Lower lobe of right lung (tissue), 2 donors: ENCODE measurements around the gene RIPOR3. TPM values are rescaled to one million over a fixed set of nuclear protein-coding genes. Genes with fewer than 3 reads are reported as not detected.
"Not testable (repeated sequence)": the region's sequence is repeated elsewhere in the genome, so short reads cannot be mapped to it uniquely, and the experiment has no call there.

ENCODE experiments used
- ATAC-seq, 2 donors: fragments of 200-7000 bp; cut with Tn5 transposase; one replicate each; pipeline ENCODE4 v1.9.1; 2020 to 2022; ENCODE audit warnings: mild to moderate bottlenecking in 2 of 2, moderate library complexity in 2 of 2
- DNase-seq: peaks from one replicate; pipeline ENCODE4 v3.0.0-alpha.2; 2020
- H3K27ac ChIP-seq: fragments of 200-600 bp; one replicate; pipeline ENCODE4 v1.8.0; 2022
- H3K27me3 ChIP-seq: fragments of 200-600 bp; one replicate; pipeline ENCODE4 v1.8.0; 2022; ENCODE audit warnings: low read depth
- H3K36me3 ChIP-seq: fragments of 200-600 bp; one replicate; pipeline ENCODE4 v1.8.0; 2022; ENCODE audit warnings: mild to moderate bottlenecking
- H3K4me1 ChIP-seq: fragments of 200-600 bp; one replicate; pipeline ENCODE4 v1.8.0; 2022
- H3K4me3 ChIP-seq: fragments of 200-600 bp; one replicate; pipeline ENCODE4 v1.8.0; 2022; ENCODE audit warnings: mild to moderate bottlenecking
- H3K9me3 ChIP-seq: fragments of 200-600 bp; one replicate; pipeline ENCODE4 v1.8.0; 2022
- CTCF ChIP-seq: fragments of 200-600 bp; IDR thresholded peaks from one replicate; pipeline ENCODE4 v1.8.0; 2022; ENCODE audit warnings: antibody characterized with exemption, mild to moderate bottlenecking
- intact Hi-C: fragments of 100-400 bp; cut with DNase I; formaldehyde crosslinking; loops from one replicate; pipeline ENCODE4 v1.11.0; 2022
- total RNA-seq: library from RNA; stranded (reverse); fragmentation: NEBNext Ultra II Directional; extraction: Animal tissue kit (Norgen Biotek cat#: 25700); gene quantifications from one replicate; pipeline ENCODE4 v1.2.1, GENCODE V29; 2021
- donor health status: DM: no; HTN: yes; CAD: no; lungs with severe emphysema.

The RIPOR3 gene
- total RNA-seq, 1 donor from 2014 or later: 11.0 TPM

- intact Hi-C loops: no loop called here
- Histone ChIP-seq H3K27ac (no peak overlapping the region), H3K9me3 (no peaks in the 10 kb centered on the region), H3K4me1 (no peaks in the 10 kb centered on the region), H3K27me3 (no peaks in the 10 kb centered on the region), H3K36me3 (no peaks in the 10 kb centered on the region), H3K4me3 (no peak overlapping the region)
- TF ChIP-seq CTCF: no peak
- no peak for DNase-seq
- ATAC-seq: no peak
Observed at GRCh38 chr20:50704971-50705370, 13.6 kb upstream of the RIPOR3 start.

- no peak for TF ChIP-seq CTCF
- intact Hi-C loops: no loop called here
- no peak for ATAC-seq
Observed at GRCh38 chr20:50704514-50704913, 13.2 kb upstream of the RIPOR3 start.

GRCh38 chr20:50703651-50704438 is 12.5 kb upstream of the RIPOR3 start:
- DNase-seq, H3K4me3 ChIP-seq, H3K36me3 ChIP-seq, H3K9me3 ChIP-seq, H3K4me1 ChIP-seq, H3K27me3 ChIP-seq, intact Hi-C loops, ATAC-seq, H3K27ac ChIP-seq: not testable (repeated sequence)

More at GRCh38 chr20:50704514-50704913, 13.2 kb upstream of the RIPOR3 start:
- Histone ChIP-seq H3K27ac (no peak overlapping the region), H3K36me3 (no peaks in the 10 kb centered on the region), H3K4me3 (no peak overlapping the region), H3K9me3 (no peaks in the 10 kb centered on the region), H3K4me1 (no peaks in the 10 kb centered on the region), H3K27me3 (no peaks in the 10 kb centered on the region)
- no peak for DNase-seq

- Histone ChIP-seq H3K4me1 (no peaks in the 10 kb centered on the region), H3K27ac (no peak overlapping the region), H3K27me3 (no peaks in the 10 kb centered on the region), H3K36me3 (no peaks in the 10 kb centered on the region), H3K9me3 (no peaks in the 10 kb centered on the region), H3K4me3 (no peak overlapping the region)
- intact Hi-C loops: no loop called here
- DNase-seq (no peak), ATAC-seq (no peak)
- TF ChIP-seq CTCF: no peak
Observed at GRCh38 chr20:50701041-50701963, 10.0 kb upstream of the RIPOR3 start.

- ATAC-seq (no peak), DNase-seq (no peak)
- Histone ChIP-seq H3K4me3 (no peak overlapping the region), H3K36me3 (no peaks in the 10 kb centered on the region), H3K27me3 (no peaks in the 10 kb centered on the region), H3K4me1 (no peaks in the 10 kb centered on the region), H3K27ac (no peak overlapping the region), H3K9me3 (no peaks in the 10 kb centered on the region)
- TF ChIP-seq CTCF: no peak
- intact Hi-C loops: no loop called here
Observed at GRCh38 chr20:50699688-50700087, 8.3 kb upstream of the RIPOR3 start.

- H3K27me3 ChIP-seq, H3K27ac ChIP-seq, H3K36me3 ChIP-seq, ATAC-seq, H3K9me3 ChIP-seq, DNase-seq, H3K4me3 ChIP-seq, H3K4me1 ChIP-seq, intact Hi-C loops: not testable (repeated sequence)
Observed at GRCh38 chr20:50698255-50698654, 6.9 kb upstream of the RIPOR3 start.
